DND-41 (cell line): Measurements from ENCODE around the gene CYP1A1.

Experiments
- EZH2 ChIP-seq: IDR thresholded peaks from 3 replicates; pipeline ENCODE4 v1.6.1; 2012; ENCODE audit warnings: borderline replicate concordance, low read depth, mild to moderate bottlenecking, moderate library complexity, low read length, inconsistent platforms; ENCODE audit not compliant: severe bottlenecking
- TF ChIP-seq, protein P1 (sequence below): IDR thresholded peaks from 2 replicates; pipeline ENCODE4 v1.5.1; 2012; ENCODE audit warnings: borderline replicate concordance, low read length, moderate library complexity, mild to moderate bottlenecking; ENCODE audit not compliant: poor library complexity, severe bottlenecking; ENCODE audit errors: extremely low read depth

DNA sequence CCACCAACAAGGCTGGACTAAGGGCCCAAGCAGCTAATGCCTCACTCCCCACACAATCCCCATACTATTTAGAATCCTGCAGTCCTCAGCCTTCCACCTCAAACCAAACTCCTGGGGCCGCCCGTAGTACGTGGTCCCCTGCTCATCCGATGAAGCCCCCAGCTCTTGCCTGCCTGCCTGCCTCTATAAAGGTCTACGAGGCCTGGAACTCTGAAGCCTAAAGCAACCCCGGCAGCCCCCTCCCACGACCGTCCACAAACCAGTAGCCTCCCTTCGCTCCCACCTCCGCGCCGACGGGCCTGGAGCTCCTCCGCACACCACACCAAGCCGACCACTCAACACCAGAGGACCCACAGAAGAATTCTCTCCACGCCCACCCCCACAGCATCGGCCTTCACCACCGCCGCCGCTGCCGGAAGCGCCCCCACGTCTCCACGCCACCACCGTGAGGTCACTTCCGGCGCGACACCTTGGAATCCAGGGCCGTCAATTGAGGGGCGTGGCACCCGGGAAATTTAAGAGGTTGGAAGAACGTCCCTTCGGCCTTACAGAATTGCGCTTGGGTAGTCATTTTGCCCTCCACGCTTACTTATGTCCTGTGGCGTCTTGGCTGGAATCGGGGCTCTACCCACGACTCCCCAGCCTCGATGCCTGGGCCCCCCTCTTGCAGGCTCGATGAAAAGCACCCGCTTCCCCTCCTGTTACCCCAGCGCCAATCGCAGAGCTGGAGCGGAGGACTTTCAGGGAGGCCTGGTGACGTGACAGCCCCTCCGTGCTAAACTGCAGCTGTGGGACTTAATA is 29.5 kb downstream of the CYP1A1 start, which contains the start of gene EDC3:
- TF ChIP-seq, protein P1, sequence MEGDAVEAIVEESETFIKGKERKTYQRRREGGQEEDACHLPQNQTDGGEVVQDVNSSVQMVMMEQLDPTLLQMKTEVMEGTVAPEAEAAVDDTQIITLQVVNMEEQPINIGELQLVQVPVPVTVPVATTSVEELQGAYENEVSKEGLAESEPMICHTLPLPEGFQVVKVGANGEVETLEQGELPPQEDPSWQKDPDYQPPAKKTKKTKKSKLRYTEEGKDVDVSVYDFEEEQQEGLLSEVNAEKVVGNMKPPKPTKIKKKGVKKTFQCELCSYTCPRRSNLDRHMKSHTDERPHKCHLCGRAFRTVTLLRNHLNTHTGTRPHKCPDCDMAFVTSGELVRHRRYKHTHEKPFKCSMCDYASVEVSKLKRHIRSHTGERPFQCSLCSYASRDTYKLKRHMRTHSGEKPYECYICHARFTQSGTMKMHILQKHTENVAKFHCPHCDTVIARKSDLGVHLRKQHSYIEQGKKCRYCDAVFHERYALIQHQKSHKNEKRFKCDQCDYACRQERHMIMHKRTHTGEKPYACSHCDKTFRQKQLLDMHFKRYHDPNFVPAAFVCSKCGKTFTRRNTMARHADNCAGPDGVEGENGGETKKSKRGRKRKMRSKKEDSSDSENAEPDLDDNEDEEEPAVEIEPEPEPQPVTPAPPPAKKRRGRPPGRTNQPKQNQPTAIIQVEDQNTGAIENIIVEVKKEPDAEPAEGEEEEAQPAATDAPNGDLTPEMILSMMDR = no peak
- no peak for TF ChIP-seq EZH2
